ENCODE data around the gene RETREG2.

RETREG2 gene

GRCh38 chr2:219218217-219218731, 40.2 kb downstream of the RETREG2 start:
- peak; percentile 18 for DNase-seq

GRCh38 chr2:219218732-219219701, 40.9 kb downstream of the RETREG2 start, which contains the start of gene ABCB6:
Gene ABCB6 (minus strand): TSS chr2:219218958. CDS start chr2:219218673, 285 bp downstream.
- DNase-seq, result peak; percentile 89

- DNase-seq, result no peak
Observed at GRCh38 chr2:219219784-219220532, 41.9 kb downstream of the RETREG2 start.

GRCh38 chr2:219220652-219221402, 42.8 kb downstream of the RETREG2 start:
- no peak for DNase-seq

- no peak for DNase-seq
Observed at GRCh38 chr2:219221957-219222518, 44.0 kb downstream of the RETREG2 start.

- no peak for DNase-seq
Observed at GRCh38 chr2:219223831-219224610, 45.9 kb downstream of the RETREG2 start.

- DNase-seq, result no peak
Observed at GRCh38 chr2:219225350-219225749, 47.3 kb downstream of the RETREG2 start.

- DNase-seq, result no peak
Observed at GRCh38 chr2:219228041-219228910, 50.2 kb downstream of the RETREG2 start.

GRCh38 chr2:219228911-219229304, 50.8 kb downstream of the RETREG2 start:
- no peak for DNase-seq

- peak; percentile 99 for DNase-seq
Observed at GRCh38 chr2:219229305-219230058, 51.4 kb downstream of the RETREG2 start, which contains the start of the genes ANKZF1 and ATG9A. Gene ANKZF1 (plus strand): TSS chr2:219229806. CDS start chr2:219230258, 452 bp downstream. Gene ATG9A (minus strand): TSS chr2:219229636. CDS start chr2:219228024, 1,612 bp downstream.

- peak; percentile 39 for DNase-seq
Observed at GRCh38 chr2:219230059-219230540, 52.0 kb downstream of the RETREG2 start.

- DNase-seq, result no peak
Observed at GRCh38 chr2:219234331-219234730, 56.3 kb downstream of the RETREG2 start.

Measured in CD4-positive, alpha-beta T cell treated with Interleukin-12 subunit alpha and Interleukin-12 subunit beta, for 1 hour (primary cell).